H9 (cell line): Measurements from ENCODE around the gene TTC33. TPM values are rescaled to one million over a fixed set of nuclear protein-coding genes. Genes with fewer than 3 reads are reported as not detected.

ENCODE experiments used
- DNase-seq: peaks from one replicate; pipeline ENCODE4 v3.0.0-alpha.2; 2017
- H2AFZ ChIP-seq: one replicate; pipeline ENCODE4 v1.6.1; 2013; ENCODE audit warnings: mild to moderate bottlenecking, low read length, control low read depth, moderate library complexity
- H2AK5ac ChIP-seq: 2 replicates; pipeline ENCODE4 v1.6.1; 2013; ENCODE audit warnings: low read length, control low read depth, mixed read lengths; ENCODE audit not compliant: insufficient read length
- H2BK120ac ChIP-seq: one replicate; pipeline ENCODE4 v1.6.1; 2013; ENCODE audit warnings: low read depth, mild to moderate bottlenecking, low read length, control low read depth, inconsistent platforms; ENCODE audit not compliant: poor library complexity, severe bottlenecking
- H2BK12ac ChIP-seq: 2 replicates; pipeline ENCODE4 v1.6.1; 2013; ENCODE audit warnings: low read length, control low read depth, mixed read lengths, low read depth; ENCODE audit not compliant: insufficient read length
- H2BK15ac ChIP-seq: 2 replicates; pipeline ENCODE4 v1.6.1; 2013; ENCODE audit warnings: low read depth, low read length, control low read depth
- H2BK20ac ChIP-seq: one replicate; pipeline ENCODE4 v1.6.1; 2013; ENCODE audit warnings: low read depth, mild to moderate bottlenecking, low read length, control low read depth, inconsistent platforms; ENCODE audit not compliant: poor library complexity, severe bottlenecking
- H2BK5ac ChIP-seq: 2 replicates; pipeline ENCODE4 v1.6.1; 2013; ENCODE audit warnings: low read length, control low read depth, mixed read lengths; ENCODE audit not compliant: insufficient read length
- H3K14ac ChIP-seq: 2 replicates; pipeline ENCODE4 v1.6.1; 2013; ENCODE audit warnings: low read length, control low read depth; ENCODE audit not compliant: insufficient read depth
- H3K18ac ChIP-seq: 2 replicates; pipeline ENCODE4 v1.6.1; 2013; ENCODE audit warnings: low read depth, mild to moderate bottlenecking, mixed read lengths, low read length, control low read depth; ENCODE audit not compliant: insufficient read length
- H3K23ac ChIP-seq: 2 replicates; pipeline ENCODE4 v1.6.1; 2013; ENCODE audit warnings: low read length, control low read depth, mixed read lengths, low read depth; ENCODE audit not compliant: insufficient read length
- H3K23me2 ChIP-seq: 2 replicates; pipeline ENCODE4 v1.6.1; 2013; ENCODE audit warnings: low read depth, mild to moderate bottlenecking, mixed read lengths, low read length, control low read depth; ENCODE audit not compliant: insufficient read length, poor library complexity, severe bottlenecking
- H3K27ac ChIP-seq: 2 replicates; pipeline ENCODE4 v1.5.1; 2013; ENCODE audit warnings: low read length, control low read depth, mixed read lengths, low read depth; ENCODE audit not compliant: insufficient read length
- H3K27me3 ChIP-seq: 2 replicates; pipeline ENCODE4 v1.6.1; 2013; ENCODE audit warnings: low read length, control low read depth, inconsistent platforms; ENCODE audit not compliant: insufficient read depth
- H3K4ac ChIP-seq: 2 replicates; pipeline ENCODE4 v1.6.1; 2013; ENCODE audit warnings: low read depth, mild to moderate bottlenecking, control low read depth, inconsistent platforms, low read length, moderate library complexity
- H3K4me1 ChIP-seq: 2 replicates; pipeline ENCODE4 v1.6.1; 2013; ENCODE audit warnings: low read length, control low read depth, inconsistent platforms; ENCODE audit not compliant: insufficient read depth
- H3K4me2 ChIP-seq: 2 replicates; pipeline ENCODE4 v1.6.1; 2013; ENCODE audit warnings: low read length, control low read depth, mixed read lengths; ENCODE audit not compliant: insufficient read length, insufficient read depth
- H3K56ac ChIP-seq: 2 replicates; pipeline ENCODE4 v1.6.1; 2013; ENCODE audit warnings: low read depth, mild to moderate bottlenecking, mixed read lengths, low read length, control low read depth; ENCODE audit not compliant: insufficient read length
- H3K79me1 ChIP-seq: 2 replicates; pipeline ENCODE4 v1.6.1; 2013; ENCODE audit warnings: low read depth, mild to moderate bottlenecking, moderate library complexity, low read length, control low read depth, inconsistent platforms; ENCODE audit not compliant: insufficient read depth, poor library complexity, severe bottlenecking
- H3K79me2 ChIP-seq: 2 replicates; pipeline ENCODE4 v1.6.1; 2013; ENCODE audit warnings: low read length, control low read depth, inconsistent platforms; ENCODE audit not compliant: insufficient read depth
- H3K9ac ChIP-seq: 2 replicates; pipeline ENCODE4 v1.6.1; 2013; ENCODE audit warnings: low read length, control low read depth, mixed read lengths; ENCODE audit not compliant: insufficient read length; ENCODE audit errors: extremely low read depth
- H3K9me3 ChIP-seq: one replicate; pipeline ENCODE4 v1.6.1; 2013; ENCODE audit warnings: low read depth, low read length, inconsistent platforms; ENCODE audit not compliant: control insufficient read depth
- H3T11ph ChIP-seq: one replicate; pipeline ENCODE4 v1.6.1; 2013; ENCODE audit warnings: mild to moderate bottlenecking, low read length, control low read depth, inconsistent platforms
- H4K20me1 ChIP-seq: one replicate; pipeline ENCODE4 v1.6.1; 2013; ENCODE audit not compliant: control insufficient read depth, insufficient read length, insufficient read depth
- H4K5ac ChIP-seq: 2 replicates; pipeline ENCODE4 v1.6.1; 2013; ENCODE audit warnings: low read depth, mild to moderate bottlenecking, mixed read lengths, low read length, control low read depth; ENCODE audit not compliant: insufficient read length
- H4K8ac ChIP-seq: replicated peaks from 2 replicates; pipeline ENCODE4 v1.6.1; 2013; ENCODE audit warnings: low read length, control low read depth, mixed read lengths, low read depth; ENCODE audit not compliant: insufficient read length
- H4K91ac ChIP-seq: 2 replicates; pipeline ENCODE4 v1.6.1; 2013; ENCODE audit warnings: low read depth, mild to moderate bottlenecking, moderate library complexity, mixed read lengths, low read length, control low read depth; ENCODE audit not compliant: insufficient read length
- H3K27ac Mint-ChIP-seq, 3 experiments: 2 replicates in 2 of 3; 3 replicates in 1 of 3; pipeline ENCODE4 v1.8.0; 2020 to 2021; ENCODE audit warnings: mixed read lengths in 3 of 3, mild to moderate bottlenecking in 1 of 3, moderate library complexity in 1 of 3
- H3K27me3 Mint-ChIP-seq: 2 replicates; pipeline ENCODE4 v1.8.0; 2021; ENCODE audit warnings: low read depth, mild to moderate bottlenecking, moderate library complexity, mixed read lengths
- H3K36me3 Mint-ChIP-seq, 3 experiments: 2 replicates in 2 of 3; 3 replicates in 1 of 3; pipeline ENCODE4 v1.8.0; 2020 to 2021; ENCODE audit warnings: low read depth in 3 of 3, mixed read lengths in 3 of 3; ENCODE audit not compliant: insufficient read depth in 1 of 3
- H3K4me1 Mint-ChIP-seq, 2 experiments: 2 replicates each; pipeline ENCODE4 v1.8.0; 2020; ENCODE audit warnings: mixed read lengths in 2 of 2
- H3K4me3 Mint-ChIP-seq, 2 experiments: 2 replicates in 1 of 2; 3 replicates in 1 of 2; pipeline ENCODE4 v1.8.0; 2020 to 2021; ENCODE audit warnings: mild to moderate bottlenecking in 2 of 2, mixed read lengths in 2 of 2, moderate library complexity in 1 of 2
- H3K9me3 Mint-ChIP-seq, 2 experiments: 2 replicates in 1 of 2; 3 replicates in 1 of 2; pipeline ENCODE4 v1.8.0; 2020; ENCODE audit warnings: mild to moderate bottlenecking in 2 of 2, mixed read lengths in 2 of 2, moderate library complexity in 1 of 2
- CTCF ChIP-seq: fragments of 200-600 bp; sonication (generic); conservative IDR thresholded peaks from 3 replicates; pipeline ENCODE4 v1.8.0; 2021; ENCODE audit warnings: antibody characterized with exemption, mild to moderate bottlenecking
- WGBS: extraction: QIAGEN DNeasy Blood & Tissue Kit; methylation state at CpG from one replicate; pipeline ENCODE4 v1.1.7; 2013; ENCODE audit warnings: missing lambda C conversion rate, low lambda C conversion rate, mixed read lengths; ENCODE audit not compliant: insufficient read length; ENCODE audit errors: extremely low coverage; 5-methylcytosine and 5-hydroxymethylcytosine counted together
- total RNA-seq: library from RNA; stranded (reverse); gene quantifications from 2 replicates; pipeline ENCODE4 v1.2.1, GENCODE V29; 2021

TTC33 gene
- total RNA-seq, 1 experiment from 2014 or later: 7.3 TPM

DNA sequence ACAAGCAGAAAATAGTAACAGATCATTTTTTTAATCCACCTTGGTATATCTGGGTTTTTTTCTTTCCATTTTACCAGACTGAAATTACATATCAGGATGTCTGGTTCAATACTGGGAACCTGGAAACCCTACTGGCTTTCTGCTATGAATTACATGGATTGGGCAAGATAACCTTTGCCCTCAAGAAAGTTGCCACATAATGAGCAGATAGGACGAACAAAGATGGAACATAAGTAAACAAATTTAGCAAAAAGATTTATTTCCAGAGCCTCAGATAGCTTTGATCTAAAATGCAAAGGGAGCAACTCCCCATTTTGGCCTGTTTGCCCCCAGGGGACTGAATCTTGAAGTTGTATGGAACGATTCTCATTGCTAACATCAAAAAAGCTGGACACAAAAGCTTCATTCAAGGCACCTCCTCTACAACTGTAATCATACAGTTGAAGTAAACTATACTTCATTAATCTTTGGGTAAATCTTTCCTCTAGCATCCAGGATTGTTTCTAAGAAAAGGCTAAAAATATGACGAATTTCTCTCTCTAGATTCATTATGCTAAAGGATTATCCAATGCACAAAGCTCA lies 207.7 kb downstream of the TTC33 start:
- Mint-ChIP-seq H3K4me3 (no peak overlapping the region), H3K27ac (no peak overlapping the region), H3K36me3 (peaks cover 0 to 2% (median 0%) of the 10 kb centered on the region in 3 experiments; a peak in 1 of 7 replicates), H3K9me3 (peaks cover 0 to 6% of the 10 kb centered on the region in 2 experiments; a peak in 1 of 5 replicates), H3K4me1 (no peaks in the 10 kb centered on the region), H3K27me3 (no peaks in the 10 kb centered on the region; the same call in 1 of the 2 replicates)
- no peak overlapping the region for H3K4me2 ChIP-seq
- H4K91ac ChIP-seq: no peak overlapping the region
- no peak overlapping the region for H2BK12ac ChIP-seq
- no peak overlapping the region for H3K18ac ChIP-seq
- no CpG with 5 or more reads among the region's 3 CpGs for WGBS
- H3K23me2 ChIP-seq: no peaks in the 10 kb centered on the region
- H2BK120ac ChIP-seq: no peak overlapping the region
- H2AK5ac ChIP-seq: no peak overlapping the region
- H3K79me1 ChIP-seq: no peaks in the 10 kb centered on the region
- no peaks in the 10 kb centered on the region for H4K20me1 ChIP-seq
- no peak overlapping the region for H3K23ac ChIP-seq
- no peak overlapping the region for H4K8ac ChIP-seq
- H3K4me1 ChIP-seq: no peaks in the 10 kb centered on the region
- H3T11ph ChIP-seq: no peak overlapping the region
- no peak overlapping the region for H3K56ac ChIP-seq
- no peak overlapping the region for H4K5ac ChIP-seq
- H3K14ac ChIP-seq: no peak overlapping the region
- no peaks in the 10 kb centered on the region for H3K79me2 ChIP-seq
- H3K9ac ChIP-seq: no peak overlapping the region
- no peaks in the 10 kb centered on the region for H3K27me3 ChIP-seq
- H2BK5ac ChIP-seq: no peak overlapping the region
- H3K4ac ChIP-seq: no peak overlapping the region
- TF ChIP-seq CTCF: no peak
- no peak overlapping the region for H2BK15ac ChIP-seq
- no peak overlapping the region for H2AFZ ChIP-seq
- no peak overlapping the region for H3K27ac ChIP-seq
- H3K9me3 ChIP-seq: no peaks in the 10 kb centered on the region
- no peak overlapping the region for H2BK20ac ChIP-seq
- no peak for DNase-seq
